HAP-1 (cell line): Measurements from ENCODE around the gene KNSTRN.

Experiments used
- DNase-seq, 2 experiments: peaks; one replicate each; pipeline ENCODE4 v3.0.0-alpha.2; 2016 to 2020; ENCODE audit warnings: low spot score in 2 of 2
- H3K27me3 ChIP-seq: fragments of 250-450 bp; sonication (Bioruptor Pico); 2 replicates; pipeline ENCODE4 v1.5.1; 2020; ENCODE audit warnings: low read depth, mild to moderate bottlenecking, moderate library complexity
- H3K36me3 ChIP-seq: fragments of 250-450 bp; sonication (Bioruptor Pico); replicated peaks from 2 replicates; pipeline ENCODE4 v1.5.1; 2020; ENCODE audit warnings: mild to moderate bottlenecking
- H3K4me1 ChIP-seq: fragments of 250-450 bp; sonication (Bioruptor Pico); 2 replicates; pipeline ENCODE4 v1.5.1; 2020; ENCODE audit warnings: mild to moderate bottlenecking
- H3K4me3 ChIP-seq: fragments of 250-450 bp; sonication (Bioruptor Pico); 2 replicates; pipeline ENCODE4 v1.5.1; 2020; ENCODE audit warnings: mild to moderate bottlenecking, moderate library complexity
- H3K9me3 ChIP-seq: fragments of 250-450 bp; sonication (Bioruptor Pico); 2 replicates; pipeline ENCODE4 v1.5.1; 2020; ENCODE audit warnings: mild to moderate bottlenecking, moderate library complexity
- in situ Hi-C: fragments of 300-500 bp; cut with MboI; formaldehyde crosslinking; loops from 3 replicates; pipeline ENCODE4 v1.14.3; 2020; ENCODE audit warnings: low sequenced_read_pairs, inconsistent platforms, mixed read lengths

KNSTRN gene

GRCh38 chr15:40340740-40341400 is 41.7 kb upstream of the KNSTRN start, which contains the start of gene CCDC9B:
Gene CCDC9B (minus strand): TSS chr15:40340939. CDS start chr15:40340819, 120 bp downstream.
- peak; percentile 63 to 82 for DNase-seq
- Histone ChIP-seq H3K4me1 (peaks cover 15% of the 10 kb centered on the region), H3K27me3 (no peaks in the 10 kb centered on the region), H3K4me3 (peak within 1 kb of the TSS; percentile 12), H3K36me3 (no peaks in the 10 kb centered on the region), H3K9me3 (no peaks in the 10 kb centered on the region)
- in situ Hi-C loops: no loop called here

- H3K36me3 ChIP-seq: no peaks in the 10 kb centered on the region
- peaks cover 15% of the 10 kb centered on the region for H3K4me1 ChIP-seq
- H3K9me3 ChIP-seq: no peaks in the 10 kb centered on the region
- H3K4me3 ChIP-seq: no peak overlapping the region
- in situ Hi-C loops: no loop called here
- no peaks in the 10 kb centered on the region for H3K27me3 ChIP-seq
- no peak for DNase-seq
Measured at GRCh38 chr15:40342416-40343320, 39.9 kb upstream of the KNSTRN start.

- no peaks in the 10 kb centered on the region for H3K36me3 ChIP-seq
- no peak for DNase-seq
- no peaks in the 10 kb centered on the region for H3K27me3 ChIP-seq
- in situ Hi-C loops: no loop called here
- H3K9me3 ChIP-seq: no peaks in the 10 kb centered on the region
- peaks cover 15% of the 10 kb centered on the region for H3K4me1 ChIP-seq
- no peak overlapping the region for H3K4me3 ChIP-seq
Measured at GRCh38 chr15:40343512-40343911, 39.0 kb upstream of the KNSTRN start.

- Histone ChIP-seq H3K27me3 (no peaks in the 10 kb centered on the region), H3K4me1 (peaks cover 15% of the 10 kb centered on the region), H3K36me3 (no peaks in the 10 kb centered on the region), H3K4me3 (no peak overlapping the region), H3K9me3 (no peaks in the 10 kb centered on the region)
- in situ Hi-C loops: no loop called here
- no peak for DNase-seq
Measured at GRCh38 chr15:40344217-40344616, 38.3 kb upstream of the KNSTRN start.

- H3K27me3 ChIP-seq: no peaks in the 10 kb centered on the region
- H3K4me3 ChIP-seq: no peak overlapping the region
- H3K4me1 ChIP-seq: peaks cover 15% of the 10 kb centered on the region
- no peaks in the 10 kb centered on the region for H3K9me3 ChIP-seq
- in situ Hi-C loops: no loop called here
- no peaks in the 10 kb centered on the region for H3K36me3 ChIP-seq
- peak; percentile 59 to 77 for DNase-seq
Measured at GRCh38 chr15:40344631-40345120, 37.8 kb upstream of the KNSTRN start.

GRCh38 chr15:40345225-40345866 is 37.2 kb upstream of the KNSTRN start:
- Histone ChIP-seq H3K4me1 (peaks cover 10% of the 10 kb centered on the region), H3K36me3 (no peaks in the 10 kb centered on the region), H3K4me3 (no peak overlapping the region), H3K9me3 (no peaks in the 10 kb centered on the region), H3K27me3 (no peaks in the 10 kb centered on the region)
- no peak for DNase-seq
- in situ Hi-C loops: no loop called here

- H3K4me1 ChIP-seq: peaks cover 3% of the 10 kb centered on the region
- in situ Hi-C loops: no loop called here
- no peak for DNase-seq
- H3K9me3 ChIP-seq: no peaks in the 10 kb centered on the region
- H3K36me3 ChIP-seq: no peaks in the 10 kb centered on the region
- no peak overlapping the region for H3K4me3 ChIP-seq
- no peaks in the 10 kb centered on the region for H3K27me3 ChIP-seq
Measured at GRCh38 chr15:40345867-40346578, 36.5 kb upstream of the KNSTRN start.

GRCh38 chr15:40346579-40347558 is 35.7 kb upstream of the KNSTRN start:
- Histone ChIP-seq H3K27me3 (no peaks in the 10 kb centered on the region), H3K4me1 (no peaks in the 10 kb centered on the region), H3K9me3 (no peaks in the 10 kb centered on the region), H3K4me3 (no peak overlapping the region), H3K36me3 (no peaks in the 10 kb centered on the region)
- DNase-seq: no peak
- in situ Hi-C loops: no loop called here

GRCh38 chr15:40347559-40348473 is 34.7 kb upstream of the KNSTRN start:
- no peak overlapping the region for H3K4me3 ChIP-seq
- no peaks in the 10 kb centered on the region for H3K4me1 ChIP-seq
- H3K27me3 ChIP-seq: no peaks in the 10 kb centered on the region
- H3K36me3 ChIP-seq: no peaks in the 10 kb centered on the region
- H3K9me3 ChIP-seq: no peaks in the 10 kb centered on the region
- DNase-seq: no peak
- in situ Hi-C loops: no loop called here

GRCh38 chr15:40348474-40348870 is 34.0 kb upstream of the KNSTRN start:
- no peaks in the 10 kb centered on the region for H3K4me1 ChIP-seq
- in situ Hi-C loops: no loop called here
- no peaks in the 10 kb centered on the region for H3K36me3 ChIP-seq
- no peak for DNase-seq
- H3K27me3 ChIP-seq: no peaks in the 10 kb centered on the region
- H3K9me3 ChIP-seq: no peaks in the 10 kb centered on the region
- no peak overlapping the region for H3K4me3 ChIP-seq

GRCh38 chr15:40349163-40349562 is 33.4 kb upstream of the KNSTRN start:
- DNase-seq: no peak

More at GRCh38 chr15:40349163-40349562, 33.4 kb upstream of the KNSTRN start:
- in situ Hi-C loops: no loop called here
- no peaks in the 10 kb centered on the region for H3K27me3 ChIP-seq
- H3K4me1 ChIP-seq: no peaks in the 10 kb centered on the region
- H3K4me3 ChIP-seq: no peak overlapping the region
- no peaks in the 10 kb centered on the region for H3K9me3 ChIP-seq
- no peaks in the 10 kb centered on the region for H3K36me3 ChIP-seq
